GM13976 (cell line): ENCODE results near the gene CBFA2T2.

Experiments used
- DNase-seq: peaks from one replicate; pipeline ENCODE4 v3.0.0; 2012; ENCODE audit warnings: low spot score
- in situ Hi-C: fragments of 300-500 bp; cut with MboI; formaldehyde crosslinking; loops from one replicate; pipeline ENCODE4 v1.12.0; 2022; ENCODE audit warnings: low sequenced_read_pairs, mixed read lengths, inconsistent platforms; ENCODE audit not compliant: unreplicated experiment
- TF ChIP-seq, protein P1 (sequence below): IDR thresholded peaks from 2 replicates; pipeline ENCODE4 v1.5.1; 2012; ENCODE audit warnings: borderline replicate concordance, mild to moderate bottlenecking; ENCODE audit not compliant: insufficient read depth; ENCODE audit errors: extremely low read depth, missing control alignments, control extremely low read depth

Gene CBFA2T2

DNA sequence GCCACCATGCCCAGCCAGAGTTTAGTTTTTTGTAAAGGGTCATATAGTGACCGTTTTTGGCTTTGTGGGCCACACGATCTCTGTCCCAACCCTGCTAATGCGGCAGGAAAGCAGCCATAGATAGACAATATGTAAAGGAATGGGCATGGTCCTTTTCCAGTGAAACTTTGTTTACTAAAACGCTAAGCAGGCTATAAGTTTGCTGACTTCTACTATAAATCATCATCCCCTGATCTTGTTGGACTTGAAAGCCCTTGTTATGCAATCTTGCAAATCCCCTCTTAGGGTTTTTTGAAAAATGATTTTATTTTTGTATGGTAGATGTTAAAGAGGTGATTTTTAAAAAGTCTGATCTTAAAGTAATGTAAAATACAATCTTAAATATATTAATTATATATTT, 63.6 kb downstream of the CBFA2T2 start:
- no peak for DNase-seq
- in situ Hi-C loops: no loop called here
- TF ChIP-seq, protein P1, sequence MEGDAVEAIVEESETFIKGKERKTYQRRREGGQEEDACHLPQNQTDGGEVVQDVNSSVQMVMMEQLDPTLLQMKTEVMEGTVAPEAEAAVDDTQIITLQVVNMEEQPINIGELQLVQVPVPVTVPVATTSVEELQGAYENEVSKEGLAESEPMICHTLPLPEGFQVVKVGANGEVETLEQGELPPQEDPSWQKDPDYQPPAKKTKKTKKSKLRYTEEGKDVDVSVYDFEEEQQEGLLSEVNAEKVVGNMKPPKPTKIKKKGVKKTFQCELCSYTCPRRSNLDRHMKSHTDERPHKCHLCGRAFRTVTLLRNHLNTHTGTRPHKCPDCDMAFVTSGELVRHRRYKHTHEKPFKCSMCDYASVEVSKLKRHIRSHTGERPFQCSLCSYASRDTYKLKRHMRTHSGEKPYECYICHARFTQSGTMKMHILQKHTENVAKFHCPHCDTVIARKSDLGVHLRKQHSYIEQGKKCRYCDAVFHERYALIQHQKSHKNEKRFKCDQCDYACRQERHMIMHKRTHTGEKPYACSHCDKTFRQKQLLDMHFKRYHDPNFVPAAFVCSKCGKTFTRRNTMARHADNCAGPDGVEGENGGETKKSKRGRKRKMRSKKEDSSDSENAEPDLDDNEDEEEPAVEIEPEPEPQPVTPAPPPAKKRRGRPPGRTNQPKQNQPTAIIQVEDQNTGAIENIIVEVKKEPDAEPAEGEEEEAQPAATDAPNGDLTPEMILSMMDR: no peak

DNA sequence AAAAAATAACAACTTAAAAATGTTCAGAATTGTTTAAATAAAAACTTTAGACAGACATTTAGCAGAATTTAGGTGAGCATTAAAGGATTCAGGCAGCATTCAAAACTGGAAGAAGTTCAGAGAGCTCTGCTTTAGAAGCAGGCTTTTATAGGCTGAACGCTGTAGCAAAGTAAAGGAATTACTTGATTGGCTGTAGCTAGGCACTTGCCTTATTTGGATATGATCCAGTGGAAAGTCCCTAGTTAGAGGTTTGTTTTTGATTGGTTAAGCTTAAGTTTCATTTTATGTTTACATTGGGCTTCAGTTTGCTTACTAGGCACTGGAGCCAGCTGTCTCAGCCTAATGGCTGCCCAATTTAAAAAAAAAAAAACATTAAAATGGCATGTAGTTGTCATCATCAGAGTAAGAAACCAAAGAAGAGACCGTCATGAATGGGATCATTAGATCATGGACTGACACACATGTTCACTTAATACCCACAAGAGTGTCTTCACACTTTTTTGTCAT, 65.1 kb downstream of the CBFA2T2 start:
- in situ Hi-C loops: no loop called here
- peak; percentile 75 for DNase-seq
- TF ChIP-seq, protein P1: no peak

DNA sequence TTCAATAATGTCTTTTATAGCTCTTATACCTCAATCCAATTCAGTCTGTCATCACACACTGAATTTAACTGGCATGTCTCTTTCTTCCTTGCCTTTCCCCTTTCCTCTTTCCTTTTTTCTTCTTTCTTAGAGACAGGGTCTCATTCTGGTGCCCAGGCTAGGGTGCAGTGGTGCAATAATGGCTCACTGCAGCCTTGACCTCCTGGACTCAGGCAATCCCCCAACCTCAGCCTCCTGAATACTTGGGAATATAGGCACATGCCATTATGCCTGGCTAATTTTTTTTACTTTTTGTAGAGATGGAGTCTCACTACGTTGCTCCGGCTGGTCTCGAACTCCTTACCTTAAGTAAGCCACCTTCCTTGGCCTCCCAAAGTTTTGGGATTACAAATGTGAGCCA, 65.9 kb downstream of the CBFA2T2 start:
- TF ChIP-seq, protein P1: no peak
- in situ Hi-C loops: no loop called here
- no peak for DNase-seq

DNA sequence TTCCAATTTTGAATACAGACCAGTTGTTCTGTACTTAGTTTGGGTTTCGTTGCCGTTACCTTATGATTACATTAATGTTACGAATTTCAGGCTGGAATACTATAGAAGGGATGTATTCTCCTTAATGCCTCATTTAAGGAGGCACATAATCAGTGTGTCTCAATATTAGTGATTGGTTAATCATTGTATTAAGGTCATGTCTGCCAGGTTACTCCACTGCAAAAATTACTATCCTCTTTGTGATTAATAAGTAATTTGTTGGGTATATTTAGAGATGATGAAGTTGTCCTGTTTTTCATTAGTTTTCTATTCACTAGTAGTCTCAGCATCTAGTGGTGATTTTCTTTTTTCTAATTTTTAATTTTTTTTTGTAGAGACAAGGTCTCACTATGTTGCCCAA, 66.3 kb downstream of the CBFA2T2 start:
- no peak for DNase-seq
- TF ChIP-seq, protein P1: no peak
- in situ Hi-C loops: no loop called here

DNA sequence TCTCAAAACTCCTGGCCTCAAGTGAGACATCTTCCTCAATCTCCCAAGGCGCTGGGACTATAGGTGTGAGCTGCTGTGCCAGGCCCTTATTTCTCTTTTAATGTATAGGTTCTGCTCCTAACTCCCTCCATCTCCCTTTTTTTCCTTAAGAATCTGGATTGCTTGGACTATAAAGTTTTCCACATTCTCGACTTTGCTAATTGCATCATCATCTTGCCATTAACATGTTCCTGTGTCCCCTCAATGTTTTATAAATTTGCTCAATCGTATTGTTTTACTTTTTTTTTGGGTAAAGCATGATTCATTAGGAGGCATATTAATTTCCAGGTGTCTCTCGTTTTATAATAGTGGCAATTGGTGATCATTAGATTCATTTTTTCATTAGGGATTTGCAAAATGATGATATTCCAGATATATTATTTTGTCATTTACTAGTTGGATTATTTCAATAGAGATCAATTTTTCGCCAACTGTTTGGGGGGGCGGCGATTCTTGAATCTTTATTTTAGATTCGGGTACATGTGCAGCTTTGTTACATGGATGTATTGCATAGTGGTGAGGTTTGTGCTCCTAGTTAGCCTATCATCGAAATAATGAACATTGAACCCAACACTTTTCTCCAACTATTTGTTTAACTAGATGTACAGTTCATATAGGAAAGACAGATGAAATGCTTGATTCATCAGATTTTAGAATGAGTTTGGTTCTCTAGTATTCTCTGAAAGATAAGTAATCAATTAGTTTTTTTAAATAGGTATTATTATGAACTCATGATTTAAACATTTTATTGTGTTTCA, 68.7 kb downstream of the CBFA2T2 start:
- TF ChIP-seq, protein P1: no peak
- in situ Hi-C loops: no loop called here
- DNase-seq: no peak

DNA sequence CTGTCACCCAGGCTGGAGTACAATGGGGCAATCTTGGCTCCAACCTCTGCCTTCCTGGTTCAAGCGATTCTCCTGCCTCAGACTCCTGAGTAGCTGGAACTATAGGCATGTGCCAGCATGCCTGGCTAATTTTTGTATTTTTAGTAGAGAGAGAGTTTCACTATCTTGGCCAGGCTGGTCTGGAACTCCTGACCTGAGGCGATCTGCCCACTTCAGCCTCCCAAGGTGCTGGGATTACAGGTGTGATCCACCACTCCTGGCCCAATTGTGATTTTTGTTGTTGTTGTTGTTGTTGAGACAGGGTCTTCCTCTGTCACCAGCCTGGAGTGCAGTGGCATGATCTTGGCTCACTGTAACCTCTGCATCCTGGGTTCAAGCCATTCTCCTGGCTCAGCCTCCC, 69.3 kb downstream of the CBFA2T2 start:
- in situ Hi-C loops: no loop called here
- TF ChIP-seq, protein P1: no peak
- DNase-seq: no peak
